OCI-LY1 (cell line): ENCODE results near the gene KCNC4.

Experiments
- EZH2 ChIP-seq: fragments of 200-600 bp; sonication (generic), shearing (Covaris generic); IDR thresholded peaks from 2 replicates; pipeline ENCODE4 v1.8.0; 2017; ENCODE audit warnings: borderline replicate concordance, mixed run types, mild to moderate bottlenecking, antibody characterized with exemption, low read length, moderate library complexity, mixed read lengths
- TF ChIP-seq, protein P1 (sequence below): fragments of 200-600 bp; sonication (generic), shearing (Covaris generic); IDR thresholded peaks from 2 replicates; pipeline ENCODE4 v1.5.1; 2017; ENCODE audit warnings: mild to moderate bottlenecking, antibody characterized with exemption, low read length, moderate library complexity, mixed read lengths

DNA sequence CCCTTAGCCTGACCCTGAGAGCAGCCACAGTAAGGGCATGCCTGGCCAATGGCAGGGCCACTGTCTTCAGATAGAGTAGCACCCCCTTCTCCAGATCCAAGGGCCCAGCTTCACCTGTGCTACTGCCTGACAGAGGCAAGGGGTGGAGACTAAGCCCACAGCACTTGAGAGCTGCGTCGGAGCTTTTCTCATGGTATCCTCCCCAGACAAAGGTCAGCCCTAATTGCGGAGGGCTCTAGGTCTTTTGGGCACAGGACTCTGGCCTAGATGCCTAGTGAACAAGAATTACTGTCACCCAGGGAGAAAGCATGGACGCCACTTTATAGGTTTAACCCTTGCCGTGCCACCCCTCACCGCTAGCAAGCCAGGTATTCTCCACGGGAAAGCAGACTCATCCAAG, 15.1 kb downstream of the KCNC4 start:
- TF ChIP-seq, protein P1, sequence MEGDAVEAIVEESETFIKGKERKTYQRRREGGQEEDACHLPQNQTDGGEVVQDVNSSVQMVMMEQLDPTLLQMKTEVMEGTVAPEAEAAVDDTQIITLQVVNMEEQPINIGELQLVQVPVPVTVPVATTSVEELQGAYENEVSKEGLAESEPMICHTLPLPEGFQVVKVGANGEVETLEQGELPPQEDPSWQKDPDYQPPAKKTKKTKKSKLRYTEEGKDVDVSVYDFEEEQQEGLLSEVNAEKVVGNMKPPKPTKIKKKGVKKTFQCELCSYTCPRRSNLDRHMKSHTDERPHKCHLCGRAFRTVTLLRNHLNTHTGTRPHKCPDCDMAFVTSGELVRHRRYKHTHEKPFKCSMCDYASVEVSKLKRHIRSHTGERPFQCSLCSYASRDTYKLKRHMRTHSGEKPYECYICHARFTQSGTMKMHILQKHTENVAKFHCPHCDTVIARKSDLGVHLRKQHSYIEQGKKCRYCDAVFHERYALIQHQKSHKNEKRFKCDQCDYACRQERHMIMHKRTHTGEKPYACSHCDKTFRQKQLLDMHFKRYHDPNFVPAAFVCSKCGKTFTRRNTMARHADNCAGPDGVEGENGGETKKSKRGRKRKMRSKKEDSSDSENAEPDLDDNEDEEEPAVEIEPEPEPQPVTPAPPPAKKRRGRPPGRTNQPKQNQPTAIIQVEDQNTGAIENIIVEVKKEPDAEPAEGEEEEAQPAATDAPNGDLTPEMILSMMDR: no peak
- TF ChIP-seq EZH2: no peak
